Measurements from ENCODE around the gene REEP3. TPM values are rescaled to one million over a fixed set of nuclear protein-coding genes. Genes with fewer than 3 reads are reported as not detected.

The REEP3 gene
- total RNA-seq, 1 donor from 2014 or later, result 50.7 TPM

- DNase-seq (ENCODE audit: low spot score) (no peak), ATAC-seq (no peak)
- intact Hi-C loops (cut with DNase I), result no loop called here
Observed at GRCh38 chr10:63504145-63504881, 16.9 kb upstream of the REEP3 start.

DNA sequence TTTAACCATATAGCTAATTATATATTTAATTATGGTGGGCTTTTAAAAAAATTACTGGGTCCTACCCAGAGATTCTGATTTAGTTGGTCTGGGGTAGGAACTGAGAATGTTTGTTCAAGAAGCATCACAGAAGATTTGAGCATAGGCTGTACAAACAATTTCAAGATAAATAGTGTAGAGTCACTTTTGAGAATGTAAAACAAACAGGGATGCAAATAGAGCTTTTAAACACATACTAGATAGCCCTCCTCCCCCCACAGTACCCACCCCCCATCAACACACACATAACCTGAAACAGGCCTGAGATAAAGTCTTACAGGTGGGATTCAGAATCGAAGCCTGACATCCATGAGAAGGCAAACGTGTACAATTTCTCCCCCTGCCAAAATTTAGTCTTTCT is 15.6 kb upstream of the REEP3 start:
- intact Hi-C loops (cut with DNase I), result no loop called here
- DNase-seq (ENCODE audit: low spot score) (no peak), ATAC-seq (no peak)

- no peak for DNase-seq (ENCODE audit: low spot score)
- intact Hi-C loops (cut with DNase I), result no loop called here
- ATAC-seq, result peak; percentile 62
Observed at GRCh38 chr10:63506554-63506953, 14.6 kb upstream of the REEP3 start.

- intact Hi-C loops (cut with DNase I), result no loop called here
- ATAC-seq (peak; percentile 86), DNase-seq (ENCODE audit: low spot score) (no peak)
Observed at GRCh38 chr10:63515002-63515763, 6.0 kb upstream of the REEP3 start.

- DNase-seq (ENCODE audit: low spot score) (no peak), ATAC-seq (no peak)
- intact Hi-C loops (cut with DNase I), result no loop called here
Observed at GRCh38 chr10:63516207-63516606, 5.0 kb upstream of the REEP3 start.

DNA sequence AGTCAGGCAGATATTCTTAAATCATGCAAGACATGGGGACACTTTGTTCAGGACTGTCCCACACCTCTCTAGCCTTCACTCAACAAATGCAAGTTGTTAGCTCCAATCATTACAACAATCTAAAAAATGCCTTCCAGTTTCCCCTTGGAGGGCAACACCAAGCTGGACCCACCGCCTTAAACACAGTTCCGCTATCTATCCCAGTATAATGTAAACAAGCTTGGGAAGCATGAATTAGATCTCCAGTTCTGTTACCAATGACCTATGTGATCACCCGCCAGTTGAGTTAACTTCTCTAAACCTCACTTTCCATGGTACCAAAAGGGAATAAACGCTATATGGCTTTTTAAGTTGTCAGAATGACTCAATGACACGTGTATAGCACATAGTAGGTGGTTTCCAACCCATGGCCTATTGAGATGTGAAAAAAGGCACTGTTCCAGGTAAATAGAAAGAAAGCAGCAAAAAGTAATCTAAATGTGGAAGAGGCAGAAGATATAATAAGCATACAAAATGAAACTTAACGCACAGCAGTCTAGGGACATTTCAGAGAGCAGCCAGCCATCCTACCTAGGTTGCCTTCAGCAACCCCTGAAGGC is 2.4 kb upstream of the REEP3 start:
- no peak for DNase-seq (ENCODE audit: low spot score)
- intact Hi-C loops (cut with DNase I), result no loop called here
- no peak for ATAC-seq

DNA sequence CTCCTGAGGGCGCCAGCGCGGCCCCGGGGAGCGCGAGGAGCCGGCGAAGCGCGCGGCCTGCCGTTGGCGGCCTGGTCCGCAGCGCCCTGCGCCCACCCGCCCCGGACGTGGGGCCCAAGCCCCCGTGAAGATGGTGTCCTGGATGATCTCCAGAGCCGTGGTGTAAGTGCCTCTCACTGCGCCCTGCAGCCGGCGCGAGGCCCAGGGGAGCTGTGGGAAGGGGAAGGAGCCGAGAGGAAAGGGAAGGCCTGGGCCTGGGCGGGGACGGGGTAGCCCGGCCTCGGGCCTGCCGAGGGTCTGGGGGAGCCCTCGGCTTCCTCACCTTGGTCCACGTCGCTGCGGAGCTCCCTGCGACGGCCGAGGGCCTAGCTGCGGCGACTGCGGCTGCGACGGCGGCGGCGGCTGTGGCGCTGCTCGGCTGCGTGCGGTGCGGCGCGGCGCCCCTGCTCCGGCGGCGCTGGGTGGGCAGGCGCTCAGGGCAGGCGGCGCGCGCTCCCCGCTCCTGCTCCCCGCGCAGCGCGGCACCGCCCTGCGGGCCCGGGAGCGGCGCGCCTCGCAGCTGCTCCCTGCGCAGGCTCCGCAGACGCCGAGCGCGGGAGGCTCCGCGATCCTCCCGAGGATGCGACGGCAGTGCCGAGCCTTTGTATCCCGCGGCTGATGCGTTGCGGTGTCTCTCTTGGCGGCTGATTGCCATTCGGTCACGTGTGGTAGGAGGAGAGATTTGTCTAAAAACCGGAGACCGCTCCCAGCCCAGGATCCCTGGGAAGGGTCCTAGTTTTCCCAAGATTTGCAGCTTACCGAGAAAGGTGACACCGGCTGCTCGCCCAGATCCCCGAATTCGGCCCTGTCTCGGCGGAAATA is 445 bp downstream of the REEP3 start:
- intact Hi-C loops (cut with DNase I), result no loop called here
- ATAC-seq, result peak; percentile 76
- DNase-seq (ENCODE audit: low spot score), result peak; percentile 80

DNA sequence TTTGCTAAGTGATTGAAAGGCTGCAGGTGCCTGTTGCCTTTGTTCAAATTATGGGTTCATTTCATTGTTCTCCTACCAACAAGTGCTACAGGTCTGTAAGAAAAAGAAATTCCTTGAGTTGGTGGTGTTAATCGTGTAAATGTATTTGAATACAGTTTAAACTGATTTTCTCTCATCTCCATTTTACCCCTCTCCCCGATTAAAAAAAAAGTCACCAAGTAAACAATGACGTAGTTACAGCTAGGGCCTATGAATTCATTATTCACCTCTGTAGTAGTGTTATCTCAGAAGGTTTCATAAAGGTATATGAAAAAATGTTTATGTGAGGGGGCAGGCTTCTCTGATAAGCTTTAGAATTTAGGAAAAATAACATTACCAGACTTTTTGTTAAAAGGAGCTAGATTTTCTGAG is 1.1 kb downstream of the REEP3 start:
- ATAC-seq (no peak), DNase-seq (ENCODE audit: low spot score) (no peak)
- intact Hi-C loops (cut with DNase I), result no loop called here

GRCh38 chr10:63522995-63523394 is 1.8 kb downstream of the REEP3 start:
- no peak for DNase-seq (ENCODE audit: low spot score)
- intact Hi-C loops (cut with DNase I), result no loop called here
- no peak for ATAC-seq

GRCh38 chr10:63525021-63525420 is 3.8 kb downstream of the REEP3 start:
- intact Hi-C loops (cut with DNase I), result no loop called here
- DNase-seq (ENCODE audit: low spot score), result no peak
- ATAC-seq, result no peak

DNA sequence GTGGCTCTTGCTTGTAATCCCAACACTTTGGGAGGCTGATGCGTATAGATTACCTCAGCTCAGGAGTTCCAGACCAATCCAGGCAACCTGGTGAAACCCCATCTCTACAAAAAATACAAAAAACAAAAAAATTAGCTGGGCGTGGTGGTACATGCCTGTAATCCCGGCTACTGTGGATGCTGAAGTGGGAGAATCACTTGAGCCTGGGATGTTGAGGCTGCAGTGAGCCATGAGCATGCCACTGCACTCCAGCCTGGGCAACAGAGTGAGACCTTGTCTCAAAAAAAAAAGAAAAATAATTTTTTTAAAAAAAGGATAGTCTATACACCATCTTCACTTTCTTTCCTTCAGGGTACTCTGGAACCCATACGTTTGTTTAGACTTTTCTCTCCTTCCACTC is 6.2 kb downstream of the REEP3 start:
- intact Hi-C loops (cut with DNase I), result no loop called here
- ATAC-seq, result no peak
- no peak for DNase-seq (ENCODE audit: low spot score)

DNA sequence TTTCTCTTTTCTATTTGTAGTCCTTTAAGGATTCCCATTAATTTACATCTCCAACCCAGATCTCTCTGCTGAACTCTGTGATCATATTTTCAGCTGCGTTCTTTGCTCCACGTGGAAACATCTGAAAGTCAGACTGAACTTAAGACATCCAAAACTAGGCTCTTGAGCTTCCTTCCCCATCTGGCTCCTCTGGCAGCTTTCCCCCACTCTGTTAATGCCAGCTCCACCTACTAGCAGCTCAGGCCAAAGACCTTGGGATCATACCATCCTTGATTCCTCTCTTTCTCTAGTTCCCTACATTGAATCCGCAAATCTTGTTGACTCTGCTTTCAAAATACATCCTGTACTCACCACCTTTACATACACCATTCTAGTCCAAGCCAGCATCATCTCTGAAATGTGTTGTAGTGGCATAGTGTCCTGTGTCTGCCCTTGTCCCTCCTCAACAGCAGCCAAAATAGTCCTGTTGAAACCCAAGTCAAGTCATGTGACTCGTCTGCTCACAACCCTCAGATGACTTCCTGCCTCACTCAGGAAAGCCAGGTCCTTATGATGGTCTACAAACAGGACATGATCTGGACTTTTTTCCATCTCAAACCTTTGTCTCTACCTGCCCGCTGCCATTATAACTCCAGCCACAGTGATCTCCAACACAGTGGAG is 7.0 kb downstream of the REEP3 start:
- no peak for DNase-seq (ENCODE audit: low spot score)
- intact Hi-C loops (cut with DNase I), result no loop called here
- ATAC-seq, result no peak

GRCh38 chr10:63530409-63530808 is 9.2 kb downstream of the REEP3 start:
- no peak for DNase-seq (ENCODE audit: low spot score)
- no peak for ATAC-seq
- intact Hi-C loops (cut with DNase I), result no loop called here

- intact Hi-C loops (cut with DNase I), result no loop called here
- no peak for ATAC-seq
- DNase-seq (ENCODE audit: low spot score), result no peak
Observed at GRCh38 chr10:63534723-63535122, 13.5 kb downstream of the REEP3 start.

DNA sequence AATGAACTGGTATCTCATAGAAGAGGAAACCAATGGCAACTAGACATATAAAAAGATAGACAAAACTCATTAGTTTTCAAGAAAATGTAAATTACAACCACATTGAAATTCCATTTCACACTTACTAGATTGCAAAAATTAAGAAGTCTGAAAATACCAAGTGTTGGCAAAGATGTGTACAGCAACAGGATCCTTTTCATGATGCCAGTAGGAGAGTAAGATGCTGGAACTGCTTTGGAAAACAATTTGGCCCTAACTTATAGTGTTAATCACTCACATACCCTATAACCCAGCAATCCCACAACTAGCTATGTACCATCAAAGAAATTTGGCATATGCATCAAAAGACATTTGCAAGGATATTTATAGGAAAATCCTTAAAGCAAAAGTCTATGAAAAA is 15.5 kb downstream of the REEP3 start:
- ATAC-seq (no peak), DNase-seq (ENCODE audit: low spot score) (no peak)
- intact Hi-C loops (cut with DNase I), result no loop called here

DNA sequence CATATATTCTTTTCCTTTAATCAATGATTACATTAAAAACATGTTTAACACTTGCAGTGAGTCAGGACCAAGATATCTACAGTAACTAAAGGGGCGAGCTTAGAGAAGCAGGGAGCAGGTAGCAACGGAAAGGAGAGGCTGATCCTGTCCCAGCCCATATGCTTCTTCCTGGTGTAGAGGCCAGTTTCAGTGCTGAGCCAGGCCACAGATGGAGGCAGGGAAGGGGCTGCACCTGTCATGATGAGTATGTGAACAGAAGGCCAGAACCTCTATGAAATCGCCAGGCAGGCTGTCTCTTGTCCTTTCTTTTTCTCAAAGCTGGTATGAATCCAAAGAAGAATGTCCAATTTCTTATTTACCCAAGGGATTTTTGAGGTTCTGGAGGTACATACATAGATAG is 16.3 kb downstream of the REEP3 start:
- DNase-seq (ENCODE audit: low spot score) (no peak), ATAC-seq (no peak)
- intact Hi-C loops (cut with DNase I), result no loop called here

- DNase-seq (ENCODE audit: low spot score), result no peak
- ATAC-seq, result no peak
- intact Hi-C loops (cut with DNase I), result no loop called here
Observed at GRCh38 chr10:63539377-63539776, 18.2 kb downstream of the REEP3 start.

DNA sequence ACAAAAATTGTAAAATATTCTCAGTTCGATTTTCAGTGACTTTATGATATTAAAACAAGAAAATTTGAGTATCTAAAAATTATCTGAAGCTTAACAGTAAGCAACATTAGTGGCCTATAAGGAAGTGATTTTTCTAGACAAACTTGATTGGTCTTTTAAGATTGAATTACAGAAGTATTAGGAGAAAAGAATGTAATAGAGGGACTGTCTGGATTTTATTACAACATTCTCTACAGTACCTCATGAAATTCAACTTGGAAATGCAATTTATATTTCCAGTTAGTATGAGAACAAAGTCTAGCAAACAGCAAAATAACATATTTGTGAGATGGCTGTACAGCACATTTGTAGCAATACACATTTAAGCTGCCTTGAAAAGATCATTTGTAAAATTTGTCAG is 18.8 kb downstream of the REEP3 start:
- DNase-seq (ENCODE audit: low spot score) (no peak), ATAC-seq (no peak)
- intact Hi-C loops (cut with DNase I), result no loop called here
